Gastrocnemius medialis (tissue), 4 donors: ENCODE data around the gene POU2F2. TPM values are rescaled to one million over a fixed set of nuclear protein-coding genes. Genes with fewer than 3 reads are reported as not detected.
A peak's percentile ranks its signal among the peaks of the same experiment; 100 is the strongest.

Source experiments
- ATAC-seq, 2 donors: fragments of 150-250 bp; one replicate each; pipeline ENCODE4 v1.9.1; 2016
- DNase-seq, 2 donors: peaks; one replicate each; pipeline ENCODE4 v3.0.0-alpha.2; 2019
- H3K27ac ChIP-seq, 4 donors: fragments of 200-600 bp; sonication (generic); 1 replicate in 1 of 4; 2 replicates in 3 of 4; pipeline ENCODE4 v1.5.1; 2016 to 2018; ENCODE audit warnings: mild to moderate bottlenecking in 2 of 4, moderate library complexity in 1 of 4
- H3K27me3 ChIP-seq, 3 donors: fragments of 200-600 bp; sonication (generic) in 2 of 3; 1 replicate in 1 of 3; 2 replicates in 2 of 3; pipeline versions ENCODE4 v1.5.1 to v1.6.0; 2016 to 2019; ENCODE audit warnings: mild to moderate bottlenecking in 1 of 3, moderate library complexity in 1 of 3
- H3K36me3 ChIP-seq, 2 donors: fragments of 200-600 bp; sonication (generic) in 1 of 2; one replicate each; pipeline ENCODE4 v1.5.1; 2017 to 2018
- H3K4me1 ChIP-seq, 2 donors: fragments of 200-600 bp; sonication (generic) in 1 of 2; one replicate each; pipeline ENCODE4 v1.5.1; 2016 to 2017; ENCODE audit warnings: mild to moderate bottlenecking in 2 of 2
- H3K4me3 ChIP-seq, 4 donors: fragments of 200-600 bp; sonication (generic) in 3 of 4; 1 replicate in 1 of 4; 2 replicates in 3 of 4; pipeline ENCODE4 v1.5.1; 2016 to 2019; ENCODE audit warnings: mild to moderate bottlenecking in 2 of 4
- H3K9me3 ChIP-seq, 3 donors: fragments of 200-600 bp; sonication (generic) in 2 of 3; 1 replicate in 1 of 3; 2 replicates in 2 of 3; pipeline ENCODE4 v1.5.1; 2016 to 2019
- CTCF ChIP-seq, 5 experiments: fragments of 450-650 bp in 3 of 5; fragments of 200-600 bp in 2 of 5; sonication (generic) in 2 of 5; IDR thresholded peaks in 4 of 5; conservative IDR thresholded peaks in 1 of 5; 1 replicate in 4 of 5; 2 replicates in 1 of 5; pipeline ENCODE4 v1.5.1; 2016 to 2019; ENCODE audit warnings: antibody characterized with exemption in 5 of 5, mild to moderate bottlenecking in 3 of 5, moderate library complexity in 3 of 5
- POLR2A ChIP-seq, 2 donors: fragments of 450-650 bp; IDR thresholded peaks; one replicate each; pipeline ENCODE4 v1.6.1; 2017; ENCODE audit warnings: antibody characterized with exemption in 2 of 2, mild to moderate bottlenecking in 2 of 2, moderate library complexity in 2 of 2
- in situ Hi-C, 4 donors: fragments of 200-750 bp; cut with MboI; loops; one replicate each; pipeline versions ENCODE4 v1.15.0 to v1.8.0; 2017; ENCODE audit warnings: low sequenced_read_pairs in 4 of 4
- intact Hi-C: fragments of 100-400 bp; cut with DNase I; formaldehyde crosslinking; loops from one replicate; pipeline ENCODE4 v1.15.1; 2023; ENCODE audit warnings: low total_unique reads
- total RNA-seq, 4 donors: library from RNA; depleted of rRNA; stranded (reverse); fragments of >200 nt; gene quantifications; one replicate each; pipeline versions ENCODE4 v1.1.0 to v1.2.3, GENCODE V29; 2016

POU2F2 gene
- total RNA-seq, 4 donors from 2014 or later: 0.26 to 1.7 (median 1.6) TPM; not detected in 1

GRCh38 chr19:42140125-42140754 lies 8.0 kb upstream of the POU2F2 start:
- ATAC-seq (no peak), DNase-seq (no peak)
- Histone ChIP-seq H3K9me3 (no peaks in the 10 kb centered on the region), H3K36me3 (no peaks in the 10 kb centered on the region), H3K4me3 (no peak overlapping the region), H3K27ac (no peak overlapping the region), H3K4me1 (no peaks in the 10 kb centered on the region), H3K27me3 (peaks cover 5 to 24% (median 18%) of the 10 kb centered on the region in 3 donors)
- in situ Hi-C loops: loop anchor here in 1 of 4 donors (25.0 kb wide), 1 partner anchor 172 kb away; the partner anchor contains the start of genes PAFAH1B3, PRR19 and TMEM145
- intact Hi-C loops: no loop called here
- no peak for TF ChIP-seq POLR2A (IDR thresholded peaks at IDR 0.05)

- H3K9me3 ChIP-seq: no peaks in the 10 kb centered on the region
- in situ Hi-C loops: loop anchor here in 1 of 4 donors (10.0 to 25.0 kb wide), 2 partner anchors 50 to 178 kb away; partner anchors contain the start of genes PAFAH1B3, PRR19 and TMEM145
- TF ChIP-seq CTCF (IDR thresholded peaks at IDR 0.05 in 4 of 5, conservative IDR thresholded peaks at IDR 0.05 in 1 of 5) (no peak), POLR2A (IDR thresholded peaks at IDR 0.05) (no peak)
- no peaks in the 10 kb centered on the region for H3K36me3 ChIP-seq
- H3K4me1 ChIP-seq: peaks cover 3 to 7% of the 10 kb centered on the region in 2 donors
- no peak overlapping the region for H3K4me3 ChIP-seq
- no peak overlapping the region for H3K27ac ChIP-seq
- ATAC-seq: no peak
- DNase-seq: no peak
- intact Hi-C loops: loop anchor here (5.0 to 10.0 kb wide), 4 partner anchors 168 to 300 kb away; partner anchors contain the start of genes MEGF8, PAFAH1B3 and PRR19
- peaks cover 24 to 29% (median 28%) of the 10 kb centered on the region in 3 donors for H3K27me3 ChIP-seq
These were observed 2.4 kb upstream of the POU2F2 start for GRCh38 chr19:42134535-42135070.

GRCh38 chr19:42132851-42133528 lies 744 bp upstream of the POU2F2 start:
- in situ Hi-C loops: loop anchor here in 1 of 4 donors (10.0 to 25.0 kb wide), 2 partner anchors 52 to 179 kb away; partner anchors contain the start of genes PAFAH1B3, PRR19 and TMEM145
- peak in 1 of 2 donors; percentile 22 for DNase-seq
- Histone ChIP-seq H3K36me3 (no peaks in the 10 kb centered on the region), H3K9me3 (no peaks in the 10 kb centered on the region), H3K27me3 (peaks cover 20 to 29% (median 22%) of the 10 kb centered on the region in 3 donors), H3K4me3 (peak overlapping the region; percentile 26 to 43 (median 37)), H3K4me1 (peaks cover 3 to 7% of the 10 kb centered on the region in 2 donors), H3K27ac (no peak overlapping the region)
- intact Hi-C loops: loop anchor here (2.0 to 10.0 kb wide), 5 partner anchors 52 to 302 kb away; partner anchors contain the start of genes MEGF8, PAFAH1B3 and PRR19
- TF ChIP-seq CTCF (IDR thresholded peaks at IDR 0.05 in 4 of 5, conservative IDR thresholded peaks at IDR 0.05 in 1 of 5) (peak; percentile 76 to 94 (median 90)), POLR2A (IDR thresholded peaks at IDR 0.05) (no peak)
- ATAC-seq: peak; percentile 67 to 86

GRCh38 chr19:42131149-42132029 lies 857 bp downstream of the POU2F2 start:
- Histone ChIP-seq H3K27ac (no peak overlapping the region), H3K4me1 (peaks cover 3 to 7% of the 10 kb centered on the region in 2 donors), H3K36me3 (no peaks in the 10 kb centered on the region), H3K4me3 (peak overlapping the region in 1 of 4 donors; percentile 31), H3K27me3 (peaks cover 19 to 22% (median 19%) of the 10 kb centered on the region in 3 donors), H3K9me3 (no peaks in the 10 kb centered on the region)
- ATAC-seq (no peak), DNase-seq (no peak)
- in situ Hi-C loops (loop anchor here in 1 of 4 donors (10.0 to 25.0 kb wide), 2 partner anchors 53 to 181 kb away; partner anchors contain the start of genes PAFAH1B3, PRR19 and TMEM145), intact Hi-C loops (loop anchor here (2.0 to 10.0 kb wide), 5 partner anchors 53 to 303 kb away; partner anchors contain the start of genes MEGF8, PAFAH1B3 and PRR19)
- no peak for TF ChIP-seq POLR2A (IDR thresholded peaks at IDR 0.05)
- no peak for TF ChIP-seq CTCF (IDR thresholded peaks at IDR 0.05 in 4 of 5, conservative IDR thresholded peaks at IDR 0.05 in 1 of 5)
